ENCODE measurements around the gene CDKN1A.

- TF ChIP-seq EP300 (IDR thresholded peaks at IDR 0.05) (no peak), POLR2A (IDR thresholded peaks at IDR 0.05) (no peak)
These were observed 16.9 kb downstream of the CDKN1A start for GRCh38 chr6:36695414-36695813.

All from ovary (tissue), 1 donor.